ENCODE results near the gene MOK.

Gene MOK

GRCh38 chr14:102212845-102213244 is 92.1 kb downstream of the MOK start:
- TF ChIP-seq, protein P1, sequence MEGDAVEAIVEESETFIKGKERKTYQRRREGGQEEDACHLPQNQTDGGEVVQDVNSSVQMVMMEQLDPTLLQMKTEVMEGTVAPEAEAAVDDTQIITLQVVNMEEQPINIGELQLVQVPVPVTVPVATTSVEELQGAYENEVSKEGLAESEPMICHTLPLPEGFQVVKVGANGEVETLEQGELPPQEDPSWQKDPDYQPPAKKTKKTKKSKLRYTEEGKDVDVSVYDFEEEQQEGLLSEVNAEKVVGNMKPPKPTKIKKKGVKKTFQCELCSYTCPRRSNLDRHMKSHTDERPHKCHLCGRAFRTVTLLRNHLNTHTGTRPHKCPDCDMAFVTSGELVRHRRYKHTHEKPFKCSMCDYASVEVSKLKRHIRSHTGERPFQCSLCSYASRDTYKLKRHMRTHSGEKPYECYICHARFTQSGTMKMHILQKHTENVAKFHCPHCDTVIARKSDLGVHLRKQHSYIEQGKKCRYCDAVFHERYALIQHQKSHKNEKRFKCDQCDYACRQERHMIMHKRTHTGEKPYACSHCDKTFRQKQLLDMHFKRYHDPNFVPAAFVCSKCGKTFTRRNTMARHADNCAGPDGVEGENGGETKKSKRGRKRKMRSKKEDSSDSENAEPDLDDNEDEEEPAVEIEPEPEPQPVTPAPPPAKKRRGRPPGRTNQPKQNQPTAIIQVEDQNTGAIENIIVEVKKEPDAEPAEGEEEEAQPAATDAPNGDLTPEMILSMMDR (IDR thresholded peaks at IDR 0.05; ENCODE audit: borderline replicate concordance, control extremely low read depth, extremely low read depth, insufficient read depth, missing control alignments) = no peak
- no peak for DNase-seq (ENCODE audit: low spot score)
- in situ Hi-C loops (cut with MboI; ENCODE audit: low sequenced_read_pairs, unreplicated experiment) = no loop called here

DNA sequence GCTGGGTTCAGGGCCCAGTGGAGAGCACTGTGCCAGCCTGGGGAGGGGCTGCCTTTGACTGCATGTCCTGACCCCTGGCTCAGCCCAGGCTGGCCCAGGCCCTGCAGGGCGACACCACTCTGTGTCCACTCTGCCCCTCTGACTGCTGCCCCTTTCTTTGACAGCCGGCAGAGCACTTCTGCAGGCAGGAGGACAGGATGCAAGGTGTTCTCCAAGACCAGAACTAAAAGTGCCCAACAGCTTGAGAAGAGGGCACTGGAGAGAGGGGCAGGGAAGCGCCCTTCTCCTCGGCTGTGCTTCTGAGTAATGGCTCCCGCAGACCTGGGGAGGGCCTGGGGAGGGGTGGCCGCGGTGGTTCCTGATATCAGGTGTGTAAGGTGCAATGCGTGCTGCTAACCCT is 92.6 kb downstream of the MOK start:
- DNase-seq (ENCODE audit: low spot score) = no peak
- in situ Hi-C loops (cut with MboI; ENCODE audit: low sequenced_read_pairs, unreplicated experiment) = no loop called here
- TF ChIP-seq, protein P1 (IDR thresholded peaks at IDR 0.05; ENCODE audit: borderline replicate concordance, control extremely low read depth, extremely low read depth, insufficient read depth, missing control alignments) = no peak

DNA sequence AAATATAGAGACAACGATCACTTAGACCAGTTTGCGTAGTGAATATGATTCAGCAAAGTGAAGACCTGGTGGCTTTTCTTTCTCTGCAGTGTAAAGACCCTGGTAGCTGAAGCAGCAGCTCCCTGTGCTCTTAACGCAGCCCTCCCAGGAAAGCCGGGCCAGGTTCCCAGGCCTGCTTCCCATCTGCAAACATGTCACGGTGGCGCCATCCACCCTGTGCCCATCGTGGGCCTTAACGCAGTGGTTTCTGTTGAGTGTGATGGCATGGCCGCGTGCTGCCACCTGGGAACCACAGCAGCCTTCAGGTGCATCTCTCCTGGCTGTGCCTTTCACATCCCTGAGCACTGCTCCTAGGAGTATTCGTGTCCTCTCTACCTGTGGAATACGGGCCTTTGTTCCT is 93.7 kb downstream of the MOK start:
- DNase-seq (ENCODE audit: low spot score) = no peak
- in situ Hi-C loops (cut with MboI; ENCODE audit: low sequenced_read_pairs, unreplicated experiment) = no loop called here
- TF ChIP-seq, protein P1 (IDR thresholded peaks at IDR 0.05; ENCODE audit: borderline replicate concordance, control extremely low read depth, extremely low read depth, insufficient read depth, missing control alignments) = no peak

DNA sequence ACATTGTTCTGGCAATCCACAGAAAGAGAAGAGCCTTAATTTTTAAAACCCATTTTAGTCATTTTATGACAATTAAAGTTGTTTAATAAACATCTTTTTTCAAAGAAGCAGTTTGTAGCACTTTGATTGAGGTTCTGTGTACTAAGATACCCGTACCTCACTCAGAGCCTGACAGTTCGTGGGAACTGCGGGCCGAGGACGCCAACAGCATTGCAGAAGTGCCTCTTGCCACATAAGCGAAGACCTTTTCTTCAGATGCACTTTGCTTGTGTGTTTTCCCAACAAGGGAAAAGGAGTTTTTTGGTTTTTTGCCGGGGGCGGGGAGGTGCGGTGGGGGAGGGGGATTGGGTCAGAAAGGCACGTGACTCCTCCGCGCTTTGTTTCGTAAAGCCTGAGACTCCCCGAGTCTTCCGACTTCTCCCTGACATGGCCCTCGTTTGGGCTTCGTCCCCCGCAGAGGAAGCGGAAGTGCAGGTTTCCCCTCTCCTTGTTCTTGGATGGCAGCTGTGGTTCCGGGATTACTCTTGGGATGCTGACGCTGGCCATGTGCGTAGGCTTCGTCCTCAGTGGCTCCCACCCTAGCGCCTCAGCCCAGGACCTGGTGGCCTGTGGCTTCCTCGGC is 94.4 kb downstream of the MOK start:
- TF ChIP-seq, protein P1 (IDR thresholded peaks at IDR 0.05; ENCODE audit: borderline replicate concordance, control extremely low read depth, extremely low read depth, insufficient read depth, missing control alignments) = no peak
- DNase-seq (ENCODE audit: low spot score) = no peak
- in situ Hi-C loops (cut with MboI; ENCODE audit: low sequenced_read_pairs, unreplicated experiment) = no loop called here

DNA sequence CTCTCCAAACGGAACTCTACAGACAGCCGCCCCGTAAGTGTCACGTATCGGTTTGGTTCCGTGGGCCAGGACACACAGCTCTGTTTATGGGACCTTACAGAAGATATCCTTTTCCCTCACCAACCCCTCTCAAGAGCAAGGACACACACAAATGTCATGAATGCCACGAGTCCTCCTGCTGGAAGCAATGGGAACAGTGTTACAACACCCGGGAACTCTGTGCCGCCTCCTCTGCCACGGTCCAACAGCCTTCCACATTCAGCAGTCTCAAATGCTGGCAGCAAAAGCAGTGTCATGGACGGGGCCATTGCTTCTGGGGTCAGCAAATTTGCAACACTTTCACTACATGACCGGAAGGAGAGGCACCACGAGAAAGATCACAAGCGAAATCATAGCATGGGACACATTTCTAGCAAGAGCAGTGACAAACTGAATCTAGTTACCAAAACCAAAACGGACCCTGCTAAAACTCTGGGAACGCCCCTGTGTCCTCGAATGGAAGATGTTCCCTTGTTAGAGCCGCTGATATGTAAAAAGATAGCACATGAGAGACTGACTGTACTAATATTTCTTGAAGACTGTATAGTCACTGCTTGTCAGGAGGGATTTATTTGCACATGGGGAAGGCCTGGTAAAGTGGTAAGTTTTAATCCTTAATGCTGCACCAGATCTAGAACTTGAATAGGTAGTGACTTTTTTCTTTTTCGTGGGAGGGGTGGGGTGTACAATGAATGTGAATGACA is 95.6 kb downstream of the MOK start:
- DNase-seq (ENCODE audit: low spot score) = no peak
- TF ChIP-seq, protein P1 (IDR thresholded peaks at IDR 0.05; ENCODE audit: borderline replicate concordance, control extremely low read depth, extremely low read depth, insufficient read depth, missing control alignments) = no peak
- in situ Hi-C loops (cut with MboI; ENCODE audit: low sequenced_read_pairs, unreplicated experiment) = no loop called here

- no peak for DNase-seq (ENCODE audit: low spot score)
- TF ChIP-seq, protein P1 (IDR thresholded peaks at IDR 0.05; ENCODE audit: borderline replicate concordance, control extremely low read depth, extremely low read depth, insufficient read depth, missing control alignments) = no peak
- in situ Hi-C loops (cut with MboI; ENCODE audit: low sequenced_read_pairs, unreplicated experiment) = no loop called here
These were observed 96.2 kb downstream of the MOK start for GRCh38 chr14:102208741-102209140.

Measured in GM13976 (cell line).